ENCODE results near the gene AMTN.

DNA sequence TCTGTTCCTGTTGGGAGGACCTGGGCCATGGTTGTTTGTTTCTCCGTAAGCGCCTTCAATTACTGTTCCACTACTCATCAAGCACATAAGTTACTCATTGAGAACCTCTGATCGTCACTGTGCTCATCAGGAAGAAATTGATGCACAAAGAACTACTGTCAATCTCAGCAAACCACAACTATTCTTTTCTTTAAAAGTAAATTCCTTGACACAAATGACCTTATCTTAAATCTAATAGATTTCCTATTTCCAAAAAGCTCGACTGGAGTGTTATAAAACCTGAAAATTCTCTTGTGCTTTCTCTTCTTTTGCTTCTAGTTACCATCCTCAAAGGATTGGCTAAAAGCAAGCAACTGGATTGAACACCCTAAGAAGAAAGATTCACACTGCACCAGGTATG lies 46.5 kb upstream of the AMTN start, which contains the start of gene MUC7:
- TF ChIP-seq, protein P1, sequence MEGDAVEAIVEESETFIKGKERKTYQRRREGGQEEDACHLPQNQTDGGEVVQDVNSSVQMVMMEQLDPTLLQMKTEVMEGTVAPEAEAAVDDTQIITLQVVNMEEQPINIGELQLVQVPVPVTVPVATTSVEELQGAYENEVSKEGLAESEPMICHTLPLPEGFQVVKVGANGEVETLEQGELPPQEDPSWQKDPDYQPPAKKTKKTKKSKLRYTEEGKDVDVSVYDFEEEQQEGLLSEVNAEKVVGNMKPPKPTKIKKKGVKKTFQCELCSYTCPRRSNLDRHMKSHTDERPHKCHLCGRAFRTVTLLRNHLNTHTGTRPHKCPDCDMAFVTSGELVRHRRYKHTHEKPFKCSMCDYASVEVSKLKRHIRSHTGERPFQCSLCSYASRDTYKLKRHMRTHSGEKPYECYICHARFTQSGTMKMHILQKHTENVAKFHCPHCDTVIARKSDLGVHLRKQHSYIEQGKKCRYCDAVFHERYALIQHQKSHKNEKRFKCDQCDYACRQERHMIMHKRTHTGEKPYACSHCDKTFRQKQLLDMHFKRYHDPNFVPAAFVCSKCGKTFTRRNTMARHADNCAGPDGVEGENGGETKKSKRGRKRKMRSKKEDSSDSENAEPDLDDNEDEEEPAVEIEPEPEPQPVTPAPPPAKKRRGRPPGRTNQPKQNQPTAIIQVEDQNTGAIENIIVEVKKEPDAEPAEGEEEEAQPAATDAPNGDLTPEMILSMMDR (IDR thresholded peaks at IDR 0.05) = no peak
- no peak for TF ChIP-seq POLR2A (IDR thresholded peaks at IDR 0.05)
